ENCODE measurements around the gene KDELR1. TPM values are rescaled to one million over a fixed set of nuclear protein-coding genes. Genes with fewer than 3 reads are reported as not detected.
A peak's percentile ranks its signal among the peaks of the same experiment; 100 is the strongest.

The KDELR1 gene
- total and polyA plus RNA-seq, 2 of the 13 experiments (the other 11 are each of a cell fraction or from before 2014, with no cell fraction given), result 134 to 185 TPM

- Histone ChIP-seq H3K27me3 (ENCODE audit: control insufficient read depth in 1 of 2, insufficient read depth in 2 of 2, low read length in 2 of 2) (no peaks in the 10 kb centered on the region), H3K9ac (ENCODE audit: insufficient read depth, low read depth, low read length) (no peak overlapping the region), H3K27ac (ENCODE audit: extremely low read length, insufficient read depth, low read length) (no peak overlapping the region), H2AFZ (ENCODE audit: low read length) (no peak overlapping the region), H3K4me2 (ENCODE audit: low read depth, low read length) (no peak overlapping the region), H4K20me1 (ENCODE audit: insufficient read depth, low read length) (no peaks in the 10 kb centered on the region), H3K4me3 (replicated peaks in 1 of 3; ENCODE audit: insufficient read depth in 1 of 3, low read depth in 2 of 3, low read length in 3 of 3) (no peak overlapping the region), H3K79me2 (ENCODE audit: insufficient read depth, low read length) (no peaks in the 10 kb centered on the region), H3K36me3 (replicated peaks in 1 of 2; ENCODE audit: control insufficient read depth in 1 of 2, insufficient read depth in 2 of 2, low read length in 2 of 2) (no peaks in the 10 kb centered on the region), H3K9me3 (ENCODE audit: low read length) (no peaks in the 10 kb centered on the region), H3K4me1 (ENCODE audit: insufficient read depth, low read length) (peaks cover 41% of the 10 kb centered on the region)
- FAIRE-seq, result no peak
- WGBS (ENCODE audit: low lambda C conversion rate), result 91% methylated on average over 11 of the region's 11 CpGs
- intact Hi-C loops (cut with micrococcal nuclease; ENCODE audit: unreplicated experiment) (no loop called here), in situ Hi-C loops (cut with HindIII; ENCODE audit: extremely low pct_ligation_motif_present, low pct_unique_long_range_greater_than_20kb) (no loop called here)
- ATAC-seq, result no peak
- no peak for TF ChIP-seq MAF1 (CRISPR knock-in tag; IDR thresholded peaks at IDR 0.05; ENCODE audit: borderline replicate concordance)
- TF ChIP-seq ZNF770 (CRISPR knock-in tag; IDR thresholded peaks at IDR 0.05), result peak; percentile 18; the same call in 1 of the 2 replicates
- ChIA-PET POLR2A (interaction anchor here (1.2 kb wide), 1 partner anchor 10 kb away, joined by 3 read pairs; the partner anchor contains the start of genes SYNGR4 and TMEM143), CTCF (ENCODE audit: low intra/inter-chr PET ratio, low total read pairs) (no interaction called here)
- no peak for DNase-seq (ENCODE audit: low spot score)
- no TSS peak for BruUV-seq (replicated peaks)
Measured at GRCh38 chr19:48373567-48373966, 17.8 kb downstream of the KDELR1 start.

- H3K27ac ChIP-seq (ENCODE audit: extremely low read length, insufficient read depth, low read length), result no peak overlapping the region
- DNase-seq (ENCODE audit: low spot score) (no peak), FAIRE-seq (no peak), ATAC-seq (no peak)
- ChIA-PET CTCF (ENCODE audit: low intra/inter-chr PET ratio, low total read pairs) (no interaction called here), POLR2A (interaction anchor here (1.2 kb wide), 1 partner anchor 9 kb away, joined by 3 read pairs; the partner anchor contains the start of genes SYNGR4 and TMEM143)
- no peaks in the 10 kb centered on the region for H3K36me3 ChIP-seq (replicated peaks in 1 of 2; ENCODE audit: control insufficient read depth in 1 of 2, insufficient read depth in 2 of 2, low read length in 2 of 2)
- no peaks in the 10 kb centered on the region for H3K27me3 ChIP-seq (ENCODE audit: control insufficient read depth in 1 of 2, insufficient read depth in 2 of 2, low read length in 2 of 2)
- no peak for TF ChIP-seq NCOA2 (CRISPR knock-in tag; IDR thresholded peaks at IDR 0.05)
- TF ChIP-seq ZSCAN25 (CRISPR knock-in tag; IDR thresholded peaks at IDR 0.05), result 0 out of 2 replicates have a peak, but pooled peaks have one; percentile 39
- TF ChIP-seq RXRB (CRISPR knock-in tag; IDR thresholded peaks at IDR 0.05; ENCODE audit: borderline replicate concordance), result no peak
- intact Hi-C loops (cut with micrococcal nuclease; ENCODE audit: unreplicated experiment) (no loop called here), in situ Hi-C loops (cut with HindIII; ENCODE audit: extremely low pct_ligation_motif_present, low pct_unique_long_range_greater_than_20kb) (no loop called here)
- BruUV-seq (replicated peaks), result no TSS peak
- H3K4me3 ChIP-seq (replicated peaks in 1 of 3; ENCODE audit: insufficient read depth in 1 of 3, low read depth in 2 of 3, low read length in 3 of 3), result no peak overlapping the region
- no peak overlapping the region for H3K9ac ChIP-seq (ENCODE audit: insufficient read depth, low read depth, low read length)
- 46% methylated on average over 4 of the region's 4 CpGs for WGBS (ENCODE audit: low lambda C conversion rate)
- no peak overlapping the region for H2AFZ ChIP-seq (ENCODE audit: low read length)
- no peaks in the 10 kb centered on the region for H3K79me2 ChIP-seq (ENCODE audit: insufficient read depth, low read length)
- no peaks in the 10 kb centered on the region for H4K20me1 ChIP-seq (ENCODE audit: insufficient read depth, low read length)
- no peak overlapping the region for H3K4me2 ChIP-seq (ENCODE audit: low read depth, low read length)
- peaks cover 48% of the 10 kb centered on the region for H3K4me1 ChIP-seq (ENCODE audit: insufficient read depth, low read length)
- no peaks in the 10 kb centered on the region for H3K9me3 ChIP-seq (ENCODE audit: low read length)
Measured at GRCh38 chr19:48372904-48373303, 18.4 kb downstream of the KDELR1 start.

Measured in HepG2 (cell line).